ENCODE measurements around the gene FOXN4. TPM values are rescaled to one million over a fixed set of nuclear protein-coding genes. Genes with fewer than 3 reads are reported as not detected.

Gene FOXN4
- total and polyA plus RNA-seq, 2 of the 13 experiments (the other 11 are each of a cell fraction or from before 2014, with no cell fraction given), result 0.11 TPM; not detected in 1

GRCh38 chr12:109301643-109302168, 7.4 kb downstream of the FOXN4 start:
- H3K79me2 ChIP-seq (ENCODE audit: insufficient read depth, low read length), result no peaks in the 10 kb centered on the region
- 65% methylated on average over 3 of the region's 3 CpGs for WGBS (ENCODE audit: low lambda C conversion rate)
- H3K4me2 ChIP-seq (ENCODE audit: low read depth, low read length), result no peak overlapping the region
- CTCF ChIA-PET (ENCODE audit: low intra/inter-chr PET ratio, low total read pairs), result no interaction called here
- POLR2A ChIA-PET, result no interaction called here
- BruUV-seq (replicated peaks), result no TSS peak
- H3K36me3 ChIP-seq (replicated peaks in 1 of 2; ENCODE audit: control insufficient read depth in 1 of 2, insufficient read depth in 2 of 2, low read length in 2 of 2), result no peaks in the 10 kb centered on the region
- no peaks in the 10 kb centered on the region for H3K9me3 ChIP-seq (ENCODE audit: low read length)
- no peak for DNase-seq (ENCODE audit: low spot score)
- no peak for ATAC-seq
- H3K27me3 ChIP-seq (ENCODE audit: control insufficient read depth in 1 of 2, insufficient read depth in 2 of 2, low read length in 2 of 2), result peaks cover 0 to 7% of the 10 kb centered on the region in 2 experiments; a peak in 3 of 5 replicates
- H2AFZ ChIP-seq (ENCODE audit: low read length), result no peak overlapping the region
- in situ Hi-C loops (cut with HindIII; ENCODE audit: extremely low pct_ligation_motif_present, low pct_unique_long_range_greater_than_20kb), result no loop called here
- FAIRE-seq, result no peak
- H3K27ac ChIP-seq (ENCODE audit: extremely low read length, insufficient read depth, low read length), result no peak overlapping the region
- intact Hi-C loops (cut with micrococcal nuclease; ENCODE audit: unreplicated experiment), result no loop called here
- no peaks in the 10 kb centered on the region for H4K20me1 ChIP-seq (ENCODE audit: insufficient read depth, low read length)
- no peak overlapping the region for H3K4me3 ChIP-seq (replicated peaks in 1 of 3; ENCODE audit: insufficient read depth in 1 of 3, low read depth in 2 of 3, low read length in 3 of 3)
- H3K9ac ChIP-seq (ENCODE audit: insufficient read depth, low read depth, low read length), result no peak overlapping the region
- H3K4me1 ChIP-seq (ENCODE audit: insufficient read depth, low read length), result peaks cover 14% of the 10 kb centered on the region
- TF ChIP-seq ZFP36 (IDR thresholded peaks at IDR 0.05; ENCODE audit: borderline replicate concordance, low read depth, low read length, partially characterized antibody), result peak; percentile 61
- no peak for TF ChIP-seq ATF1 (CRISPR knock-in tag; IDR thresholded peaks at IDR 0.05)

GRCh38 chr12:109299849-109300248, 9.2 kb downstream of the FOXN4 start:
- H3K79me2 ChIP-seq (ENCODE audit: insufficient read depth, low read length), result no peaks in the 10 kb centered on the region
- H3K4me2 ChIP-seq (ENCODE audit: low read depth, low read length), result no peak overlapping the region
- H4K20me1 ChIP-seq (ENCODE audit: insufficient read depth, low read length), result no peaks in the 10 kb centered on the region
- 80% methylated on average over 4 of the region's 7 CpGs for WGBS (ENCODE audit: low lambda C conversion rate)
- no peaks in the 10 kb centered on the region for H3K4me1 ChIP-seq (ENCODE audit: insufficient read depth, low read length)
- FAIRE-seq (no peak), ATAC-seq (no peak), DNase-seq (ENCODE audit: low spot score) (no peak)
- TF ChIP-seq FOXK2 (IDR thresholded peaks at IDR 0.05) (no peak), ZNF629 (CRISPR knock-in tag; conservative IDR thresholded peaks at IDR 0.05) (peak; percentile 84)
- H3K27me3 ChIP-seq (ENCODE audit: control insufficient read depth in 1 of 2, insufficient read depth in 2 of 2, low read length in 2 of 2), result peaks cover 0 to 5% of the 10 kb centered on the region in 2 experiments; a peak in 3 of 5 replicates
- BruUV-seq (replicated peaks), result no TSS peak
- CTCF ChIA-PET (ENCODE audit: low intra/inter-chr PET ratio, low total read pairs), result no interaction called here
- no peaks in the 10 kb centered on the region for H3K36me3 ChIP-seq (replicated peaks in 1 of 2; ENCODE audit: control insufficient read depth in 1 of 2, insufficient read depth in 2 of 2, low read length in 2 of 2)
- no peak overlapping the region for H3K4me3 ChIP-seq (replicated peaks in 1 of 3; ENCODE audit: insufficient read depth in 1 of 3, low read depth in 2 of 3, low read length in 3 of 3)
- no peak overlapping the region for H3K9ac ChIP-seq (ENCODE audit: insufficient read depth, low read depth, low read length)
- POLR2A ChIA-PET, result no interaction called here
- in situ Hi-C loops (cut with HindIII; ENCODE audit: extremely low pct_ligation_motif_present, low pct_unique_long_range_greater_than_20kb), result no loop called here
- no peak overlapping the region for H3K27ac ChIP-seq (ENCODE audit: extremely low read length, insufficient read depth, low read length)
- H2AFZ ChIP-seq (ENCODE audit: low read length), result no peak overlapping the region
- H3K9me3 ChIP-seq (ENCODE audit: low read length), result no peaks in the 10 kb centered on the region
- intact Hi-C loops (cut with micrococcal nuclease; ENCODE audit: unreplicated experiment), result no loop called here
